ENCODE measurements around the gene MARF1.

Gene MARF1

DNA sequence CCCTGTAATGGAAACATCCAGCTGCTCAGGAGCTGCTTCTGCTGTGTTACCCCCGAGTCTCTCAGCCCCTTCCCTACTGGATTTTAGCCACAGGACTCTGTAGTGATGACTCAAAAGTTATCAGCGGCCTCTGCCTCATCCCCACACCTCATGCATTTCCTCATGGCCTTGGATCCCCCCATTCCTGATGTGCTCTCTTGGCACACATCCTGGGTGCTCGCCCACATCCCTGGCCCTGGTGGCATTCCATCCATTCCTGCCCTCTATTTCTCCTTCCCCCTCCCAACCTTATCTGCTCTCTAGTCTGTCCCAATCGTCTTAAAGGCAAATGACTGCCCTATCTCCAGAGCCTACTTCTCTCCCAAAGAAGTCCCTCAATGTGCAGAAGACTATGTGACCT is 24.6 kb downstream of the MARF1 start:
- no peak for DNase-seq (ENCODE audit: low read depth)
- TF ChIP-seq, protein P1, sequence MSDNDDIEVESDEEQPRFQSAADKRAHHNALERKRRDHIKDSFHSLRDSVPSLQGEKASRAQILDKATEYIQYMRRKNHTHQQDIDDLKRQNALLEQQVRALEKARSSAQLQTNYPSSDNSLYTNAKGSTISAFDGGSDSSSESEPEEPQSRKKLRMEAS (IDR thresholded peaks at IDR 0.05; ENCODE audit: low read depth, low read length): no peak
- no peak for TF ChIP-seq MYC (IDR thresholded peaks at IDR 0.05; ENCODE audit: low read depth, low read length)
- no peak for TF ChIP-seq POLR2A (IDR thresholded peaks at IDR 0.05; ENCODE audit: extremely low read depth, insufficient read length)
- TF ChIP-seq CTCF (IDR thresholded peaks at IDR 0.05; ENCODE audit: low read depth, low read length): no peak
- no peak overlapping the region for H3K4me3 ChIP-seq (ENCODE audit: low read depth, low read length)

GRCh38 chr16:15617901-15618300 is 25.1 kb downstream of the MARF1 start:
- no peak overlapping the region for H3K4me3 ChIP-seq (ENCODE audit: low read depth, low read length)
- no peak for TF ChIP-seq CTCF (IDR thresholded peaks at IDR 0.05; ENCODE audit: low read depth, low read length)
- no peak for TF ChIP-seq POLR2A (IDR thresholded peaks at IDR 0.05; ENCODE audit: extremely low read depth, insufficient read length)
- no peak for TF ChIP-seq MYC (IDR thresholded peaks at IDR 0.05; ENCODE audit: low read depth, low read length)
- TF ChIP-seq, protein P1 (IDR thresholded peaks at IDR 0.05; ENCODE audit: low read depth, low read length): no peak
- no peak for DNase-seq (ENCODE audit: low read depth)

DNA sequence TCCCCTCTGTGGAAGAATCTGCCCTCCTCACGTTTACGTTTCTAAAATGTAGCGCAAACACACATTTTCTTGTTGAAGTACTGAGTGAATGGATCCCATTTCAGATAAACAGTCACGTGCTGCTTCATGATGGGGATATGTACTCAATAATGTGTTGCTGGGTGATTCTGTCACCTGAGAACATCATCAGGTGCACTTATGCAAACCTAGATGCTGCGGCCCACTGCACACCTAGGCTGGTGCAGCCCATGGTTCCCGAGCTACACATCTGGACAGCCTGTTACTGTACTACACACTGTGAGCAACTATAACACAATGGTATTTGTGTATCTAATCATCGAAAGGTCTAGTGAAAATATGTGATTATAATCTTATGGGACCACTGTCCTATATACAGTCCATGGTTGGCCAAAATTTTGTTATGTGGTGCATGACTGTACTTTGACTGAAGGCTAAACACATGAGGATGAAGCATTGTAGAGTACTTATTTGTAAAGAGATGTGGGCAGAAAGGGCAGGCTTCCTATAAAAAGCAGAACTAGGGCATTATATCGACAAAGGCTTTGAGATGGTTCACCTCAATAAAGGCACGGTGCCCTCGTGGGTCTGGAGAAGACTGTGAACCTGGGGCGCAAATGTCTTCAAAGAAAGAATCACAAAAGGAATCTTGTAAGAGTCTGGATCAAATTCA is 26.3 kb downstream of the MARF1 start:
- no peak for DNase-seq (ENCODE audit: low read depth)
- TF ChIP-seq CTCF (IDR thresholded peaks at IDR 0.05; ENCODE audit: low read depth, low read length): no peak
- TF ChIP-seq, protein P1 (IDR thresholded peaks at IDR 0.05; ENCODE audit: low read depth, low read length): no peak
- no peak overlapping the region for H3K4me3 ChIP-seq (ENCODE audit: low read depth, low read length)

DNA sequence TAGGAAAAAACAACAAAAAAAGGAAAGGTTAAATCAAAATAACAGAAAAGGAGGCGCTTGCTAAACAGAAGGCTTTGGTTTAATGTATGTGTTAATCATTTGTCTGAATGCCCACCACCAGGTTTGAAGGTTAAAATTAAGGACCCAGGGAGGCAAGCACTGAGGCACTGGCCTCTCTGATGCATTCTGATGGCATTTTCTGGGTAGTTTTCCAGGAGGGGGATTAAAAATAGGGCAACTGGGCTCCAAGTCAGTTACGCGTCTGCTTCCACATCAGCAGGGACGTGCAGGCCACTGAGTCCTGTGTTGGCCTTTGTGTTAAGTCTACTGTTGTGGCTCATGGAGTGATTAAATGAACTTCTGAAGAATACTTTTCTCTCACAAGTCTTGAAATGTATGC is 26.9 kb downstream of the MARF1 start:
- H3K4me3 ChIP-seq (ENCODE audit: low read depth, low read length): no peak overlapping the region
- DNase-seq (ENCODE audit: low read depth): no peak
- TF ChIP-seq CTCF (IDR thresholded peaks at IDR 0.05; ENCODE audit: low read depth, low read length): no peak
- no peak for TF ChIP-seq POLR2A (IDR thresholded peaks at IDR 0.05; ENCODE audit: extremely low read depth, insufficient read length)
- no peak for TF ChIP-seq MYC (IDR thresholded peaks at IDR 0.05; ENCODE audit: low read depth, low read length)
- TF ChIP-seq, protein P1 (IDR thresholded peaks at IDR 0.05; ENCODE audit: low read depth, low read length): no peak

GRCh38 chr16:15613676-15614075 is 29.3 kb downstream of the MARF1 start:
- no peak for DNase-seq (ENCODE audit: low read depth)
- no peak overlapping the region for H3K4me3 ChIP-seq (ENCODE audit: low read depth, low read length)
- TF ChIP-seq, protein P1 (IDR thresholded peaks at IDR 0.05; ENCODE audit: low read depth, low read length): no peak
- TF ChIP-seq CTCF (IDR thresholded peaks at IDR 0.05; ENCODE audit: low read depth, low read length) (no peak), POLR2A (IDR thresholded peaks at IDR 0.05; ENCODE audit: extremely low read depth, insufficient read length) (no peak), MYC (IDR thresholded peaks at IDR 0.05; ENCODE audit: low read depth, low read length) (no peak)
